Trophoblast cell (in vitro differentiated cells and primary cell): Measurements from ENCODE around the gene PRAME.

Experiments used
- DNase-seq, 2 donors: peaks; one replicate each; pipeline ENCODE4 v3.0.0-alpha.2; 2016
- H2AFZ ChIP-seq: 2 replicates; pipeline ENCODE4 v1.6.1; 2013; ENCODE audit warnings: low read length, moderate library complexity, mild to moderate bottlenecking; ENCODE audit not compliant: insufficient read depth, poor library complexity
- H2AK5ac ChIP-seq: 2 replicates; pipeline ENCODE4 v1.6.1; 2013; ENCODE audit warnings: mild to moderate bottlenecking, low read length
- H2BK120ac ChIP-seq: 2 replicates; pipeline ENCODE4 v1.6.1; 2013; ENCODE audit warnings: low read length, mild to moderate bottlenecking, moderate library complexity; ENCODE audit not compliant: insufficient read depth, poor library complexity
- H2BK12ac ChIP-seq: 2 replicates; pipeline ENCODE4 v1.6.1; 2013; ENCODE audit warnings: mild to moderate bottlenecking, low read length, moderate library complexity
- H2BK5ac ChIP-seq: 2 replicates; pipeline ENCODE4 v1.6.1; 2013; ENCODE audit warnings: low read length, low read depth, moderate library complexity, mild to moderate bottlenecking; ENCODE audit not compliant: poor library complexity
- H3K14ac ChIP-seq: 2 replicates; pipeline ENCODE4 v1.6.1; 2013; ENCODE audit warnings: mild to moderate bottlenecking, low read length
- H3K18ac ChIP-seq: 2 replicates; pipeline ENCODE4 v1.6.1; 2013; ENCODE audit warnings: mild to moderate bottlenecking, low read length
- H3K23ac ChIP-seq: 2 replicates; pipeline ENCODE4 v1.6.1; 2013; ENCODE audit warnings: low read length
- H3K27ac ChIP-seq: 2 replicates; pipeline ENCODE4 v1.5.1; 2013; ENCODE audit warnings: low read depth, mild to moderate bottlenecking, inconsistent platforms, low read length, moderate library complexity
- H3K27me3 ChIP-seq: 2 replicates; pipeline ENCODE4 v1.6.1; 2013; ENCODE audit warnings: inconsistent platforms, mild to moderate bottlenecking, low read length, moderate library complexity; ENCODE audit not compliant: insufficient read depth
- H3K36me3 ChIP-seq, 2 experiments: 1 replicate in 1 of 2; 2 replicates in 1 of 2; pipeline ENCODE4 v1.6.1; 2013; ENCODE audit warnings: low read length in 2 of 2, mild to moderate bottlenecking in 2 of 2, moderate library complexity in 1 of 2; ENCODE audit not compliant: insufficient read depth in 2 of 2, control insufficient read depth in 1 of 2
- H3K4ac ChIP-seq: 2 replicates; pipeline ENCODE4 v1.6.1; 2013; ENCODE audit warnings: low read depth, mild to moderate bottlenecking, low read length, moderate library complexity
- H3K4me1 ChIP-seq, 2 experiments: 1 replicate in 1 of 2; 2 replicates in 1 of 2; pipeline ENCODE4 v1.6.1; 2013; ENCODE audit warnings: low read length in 2 of 2, mild to moderate bottlenecking in 2 of 2, moderate library complexity in 1 of 2; ENCODE audit not compliant: insufficient read depth in 2 of 2, control insufficient read depth in 1 of 2
- H3K4me2 ChIP-seq: 2 replicates; pipeline ENCODE4 v1.6.1; 2013; ENCODE audit warnings: inconsistent platforms, mild to moderate bottlenecking, low read length, moderate library complexity
- H3K4me3 ChIP-seq: 2 replicates; pipeline ENCODE4 v1.5.1; 2013; ENCODE audit warnings: mild to moderate bottlenecking, low read depth, low read length, inconsistent platforms
- H3K79me1 ChIP-seq: one replicate; pipeline ENCODE4 v1.6.1; 2013; ENCODE audit warnings: low read length
- H3K79me2 ChIP-seq: 2 replicates; pipeline ENCODE4 v1.6.1; 2013; ENCODE audit warnings: low read length, mild to moderate bottlenecking; ENCODE audit not compliant: control insufficient read depth, insufficient read depth, poor library complexity
- H3K9ac ChIP-seq: 2 replicates; pipeline ENCODE4 v1.6.1; 2013; ENCODE audit warnings: mild to moderate bottlenecking, low read length
- H3K9me3 ChIP-seq: 2 replicates; pipeline ENCODE4 v1.6.1; 2013; ENCODE audit warnings: low read depth, mild to moderate bottlenecking, control low read depth, inconsistent platforms, low read length; ENCODE audit not compliant: insufficient read depth
- H4K12ac ChIP-seq: 2 replicates; pipeline ENCODE4 v1.6.1; 2013; ENCODE audit warnings: low read depth, mild to moderate bottlenecking, low read length, moderate library complexity
- H4K8ac ChIP-seq: 2 replicates; pipeline ENCODE4 v1.6.1; 2013; ENCODE audit warnings: low read depth, mild to moderate bottlenecking, low read length, moderate library complexity
- H4K91ac ChIP-seq: one replicate; pipeline ENCODE4 v1.6.1; 2013; ENCODE audit warnings: low read depth, mild to moderate bottlenecking, low read length, moderate library complexity
- WGBS: extraction: QIAGEN DNeasy Blood & Tissue Kit; methylation state at CpG from one replicate; pipeline ENCODE4 v1.1.7; 2013; ENCODE audit warnings: missing lambda C conversion rate; ENCODE audit not compliant: insufficient read length, insufficient coverage; ENCODE audit errors: extremely low coverage; 5-methylcytosine and 5-hydroxymethylcytosine counted together

Gene PRAME

GRCh38 chr22:22521631-22522030 is 37.4 kb downstream of the PRAME start:
- H3K27ac ChIP-seq = no peak overlapping the region

GRCh38 chr22:22520667-22521602 is 38.1 kb downstream of the PRAME start:
- H2AFZ ChIP-seq = no peak overlapping the region
- no peaks in the 10 kb centered on the region for H3K27me3 ChIP-seq
- H3K18ac ChIP-seq = no peak overlapping the region
- no peak overlapping the region for H4K12ac ChIP-seq
- H3K79me1 ChIP-seq = no peaks in the 10 kb centered on the region
- no peak for DNase-seq
- H3K27ac ChIP-seq = no peak overlapping the region
- H3K79me2 ChIP-seq = no peaks in the 10 kb centered on the region
- H2BK5ac ChIP-seq = no peak overlapping the region
- no peaks in the 10 kb centered on the region for H3K36me3 ChIP-seq
- H3K14ac ChIP-seq = no peak overlapping the region
- no peak overlapping the region for H2AK5ac ChIP-seq
- no peaks in the 10 kb centered on the region for H3K4me1 ChIP-seq
- no peak overlapping the region for H4K91ac ChIP-seq
- H3K9me3 ChIP-seq = peaks cover 11% of the 10 kb centered on the region
- no peak overlapping the region for H3K4me3 ChIP-seq
- H3K4me2 ChIP-seq = no peak overlapping the region
- no peak overlapping the region for H2BK120ac ChIP-seq
- H3K4ac ChIP-seq = no peak overlapping the region
- H2BK12ac ChIP-seq = no peak overlapping the region
- no peak overlapping the region for H3K23ac ChIP-seq
- no peak overlapping the region for H3K9ac ChIP-seq
- WGBS = 100% methylated on average over 1 of the region's 12 CpGs
- no peak overlapping the region for H4K8ac ChIP-seq

More at GRCh38 chr22:22521631-22522030, 37.4 kb downstream of the PRAME start:
- no peaks in the 10 kb centered on the region for H3K27me3 ChIP-seq
- no peaks in the 10 kb centered on the region for H3K79me1 ChIP-seq
- no peak overlapping the region for H3K9ac ChIP-seq
- no peak overlapping the region for H4K91ac ChIP-seq
- no peak overlapping the region for H3K4me2 ChIP-seq
- no CpG with 5 or more reads among the region's 8 CpGs for WGBS
- no peak overlapping the region for H2AFZ ChIP-seq
- no peak overlapping the region for H3K4ac ChIP-seq
- no peak overlapping the region for H2BK120ac ChIP-seq
- no peaks in the 10 kb centered on the region for H3K4me1 ChIP-seq
- H4K12ac ChIP-seq = no peak overlapping the region
- no peak overlapping the region for H4K8ac ChIP-seq
- no peak overlapping the region for H3K23ac ChIP-seq
- H3K79me2 ChIP-seq = no peaks in the 10 kb centered on the region
- DNase-seq = no peak
- no peak overlapping the region for H3K14ac ChIP-seq
- no peak overlapping the region for H2AK5ac ChIP-seq
- peaks cover 11% of the 10 kb centered on the region for H3K9me3 ChIP-seq
- no peak overlapping the region for H3K18ac ChIP-seq
- H3K36me3 ChIP-seq = no peaks in the 10 kb centered on the region
- no peak overlapping the region for H3K4me3 ChIP-seq
- no peak overlapping the region for H2BK5ac ChIP-seq
- no peak overlapping the region for H2BK12ac ChIP-seq

- WGBS = no CpG with 5 or more reads among the region's 12 CpGs
- DNase-seq = peak; percentile 17 to 64
- H3K18ac ChIP-seq = no peak within 1 kb of the TSS
Measured at GRCh38 chr22:22520020-22520656, 38.9 kb downstream of the PRAME start, which contains the start of gene ZNF280A. ZNF280A (minus strand) TSS chr22:22520270; CDS start chr22:22515630, 4,640 bp downstream.

GRCh38 chr22:22519591-22519990 is 39.5 kb downstream of the PRAME start:
- Histone ChIP-seq H2AFZ (no peak overlapping the region), H3K9ac (no peak overlapping the region), H3K4me2 (no peak overlapping the region), H2AK5ac (no peak overlapping the region), H3K14ac (no peak overlapping the region), H4K12ac (no peak overlapping the region), H3K4ac (no peak overlapping the region), H3K27ac (no peak overlapping the region), H3K79me1 (no peaks in the 10 kb centered on the region), H3K4me1 (no peaks in the 10 kb centered on the region), H3K9me3 (peaks cover 10% of the 10 kb centered on the region), H2BK120ac (no peak overlapping the region), H4K8ac (no peak overlapping the region), H3K18ac (no peak overlapping the region), H2BK12ac (no peak overlapping the region), H3K36me3 (no peaks in the 10 kb centered on the region), H4K91ac (no peak overlapping the region), H3K79me2 (no peaks in the 10 kb centered on the region), H3K23ac (no peak overlapping the region), H3K27me3 (no peaks in the 10 kb centered on the region), H3K4me3 (no peak overlapping the region), H2BK5ac (no peak overlapping the region)
- no CpG with 5 or more reads among the region's 5 CpGs for WGBS
- DNase-seq = peak in 1 of 2 donors; percentile 46

More at GRCh38 chr22:22520020-22520656, 38.9 kb downstream of the PRAME start, which contains the start of gene ZNF280A:
- H3K27me3 ChIP-seq = no peaks in the 10 kb centered on the region
- H3K9ac ChIP-seq = no peak within 1 kb of the TSS
- H3K4me3 ChIP-seq = no peak within 1 kb of the TSS
- H3K9me3 ChIP-seq = peaks cover 10% of the 10 kb centered on the region
- no peak within 1 kb of the TSS for H2AFZ ChIP-seq
- H3K4me2 ChIP-seq = no peak within 1 kb of the TSS
- no peak within 1 kb of the TSS for H3K4ac ChIP-seq
- H3K14ac ChIP-seq = no peak within 1 kb of the TSS
- no peaks in the 10 kb centered on the region for H3K4me1 ChIP-seq
- no peak within 1 kb of the TSS for H2BK12ac ChIP-seq
- H2BK5ac ChIP-seq = no peak within 1 kb of the TSS
- H3K23ac ChIP-seq = no peak within 1 kb of the TSS
- H4K8ac ChIP-seq = no peak within 1 kb of the TSS
- no peak within 1 kb of the TSS for H2BK120ac ChIP-seq
- no peaks in the 10 kb centered on the region for H3K79me2 ChIP-seq
- H2AK5ac ChIP-seq = no peak within 1 kb of the TSS
- H3K36me3 ChIP-seq = no peaks in the 10 kb centered on the region
- H4K12ac ChIP-seq = no peak within 1 kb of the TSS
- no peak within 1 kb of the TSS for H3K27ac ChIP-seq
- no peak within 1 kb of the TSS for H4K91ac ChIP-seq
- no peaks in the 10 kb centered on the region for H3K79me1 ChIP-seq
